Measurements from ENCODE around the gene ZNF641.

Gene ZNF641

DNA sequence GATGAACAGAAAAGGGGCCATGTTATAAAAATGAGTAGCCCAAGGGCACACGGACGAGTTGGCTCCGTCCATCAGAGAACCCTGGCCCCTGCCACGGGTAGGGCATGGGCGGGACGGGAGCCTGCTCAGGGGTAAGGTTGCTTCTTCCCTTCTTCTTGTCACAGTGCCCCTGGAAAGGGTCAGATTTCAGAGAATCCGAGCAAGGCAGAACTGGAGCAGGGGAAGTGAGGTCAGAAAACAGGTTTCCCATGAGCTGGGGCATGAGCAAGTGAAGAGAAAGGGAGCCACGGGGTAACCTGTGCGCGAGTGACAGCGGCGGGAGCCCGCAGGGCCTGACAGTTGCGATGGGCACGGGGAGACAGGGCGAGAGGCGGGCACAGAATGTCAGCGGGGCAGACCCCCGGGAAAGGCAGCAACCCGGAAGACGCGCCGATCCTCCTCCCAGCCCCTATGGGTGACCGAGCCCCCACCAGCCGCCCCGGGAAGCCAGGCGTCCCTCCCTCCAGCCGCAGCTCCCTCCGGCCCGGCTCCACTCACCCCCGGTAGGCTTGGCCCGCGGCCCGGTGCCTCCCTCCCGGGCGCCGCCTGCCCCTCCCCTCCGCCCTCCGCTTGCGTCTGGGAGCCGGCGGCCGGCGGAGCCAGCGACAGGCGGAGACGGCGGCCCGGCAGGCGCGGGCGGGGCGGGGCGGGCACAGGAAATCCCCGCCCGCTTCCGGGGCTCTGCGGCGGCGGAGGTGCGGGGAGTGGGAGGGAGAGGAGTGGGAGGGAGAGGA is at the start of gene ZNF641:
ZNF641 (minus strand) TSS at position 671 of the 773 bp plus-strand sequence. CDS start 2,829 bp downstream, outside the sequence.
- peak; percentile 86 to 88 for DNase-seq

GRCh38 chr12:48390026-48390425 is 39.3 kb upstream of the ZNF641 start:
- DNase-seq = no peak

DNA sequence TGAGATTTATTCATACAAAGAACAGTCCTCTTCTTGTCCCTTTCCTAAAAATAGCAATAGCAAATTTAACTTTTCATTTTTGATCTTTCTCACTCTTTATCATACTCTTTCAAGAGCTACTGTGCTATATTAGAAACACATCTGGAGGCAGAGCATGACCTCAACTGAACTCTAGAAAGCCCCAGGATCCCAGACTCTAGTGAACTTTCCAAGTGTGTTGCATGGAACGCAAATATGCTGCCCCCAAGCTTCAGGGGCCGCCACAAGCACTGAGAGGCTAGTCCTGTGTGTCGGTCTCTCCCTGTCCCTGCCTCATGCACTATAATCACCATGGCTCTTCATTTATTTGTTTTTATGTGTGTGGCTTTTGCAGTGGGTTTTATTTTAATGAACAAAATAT is 38.7 kb upstream of the ZNF641 start:
- DNase-seq = no peak

GRCh38 chr12:48388938-48389337 is 38.2 kb upstream of the ZNF641 start:
- DNase-seq = no peak

DNA sequence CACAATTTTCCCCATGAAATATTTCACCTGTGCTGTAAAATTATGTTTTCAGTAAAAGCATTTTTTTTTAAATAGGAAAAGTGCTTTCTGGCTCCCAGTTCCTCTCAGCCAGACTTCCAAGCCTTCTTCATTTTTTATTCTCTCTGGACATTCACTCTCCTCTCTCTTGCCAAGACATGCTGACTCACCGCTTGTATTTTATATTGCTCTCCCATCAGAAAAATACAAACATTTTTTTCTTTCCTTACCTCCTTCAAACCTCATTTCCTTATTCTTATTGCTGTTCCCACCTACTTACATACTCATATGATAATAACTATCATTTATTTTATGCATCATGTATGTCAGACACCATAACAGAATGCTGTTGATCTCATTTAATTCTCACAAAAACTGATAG is 37.7 kb upstream of the ZNF641 start:
- DNase-seq = no peak

DNA sequence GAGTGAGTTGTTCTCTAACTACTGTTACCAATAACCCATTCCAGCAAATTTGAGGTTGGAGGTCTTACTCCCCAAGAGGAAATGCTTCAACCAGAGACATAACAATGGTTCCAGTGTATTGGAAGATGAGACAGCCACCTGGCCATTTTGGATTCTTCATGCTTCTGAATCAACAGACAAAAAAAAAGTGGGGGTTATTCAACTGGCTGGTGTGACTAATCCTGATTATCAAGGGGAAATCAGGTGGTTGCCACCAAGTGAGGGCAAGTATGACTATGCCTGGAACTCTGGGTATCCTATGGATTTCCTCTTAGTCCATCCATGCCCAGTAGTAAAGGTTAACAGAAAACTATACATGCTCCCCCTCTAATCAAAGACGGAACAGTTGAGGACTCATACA is 29.9 kb upstream of the ZNF641 start:
- DNase-seq = no peak

DNA sequence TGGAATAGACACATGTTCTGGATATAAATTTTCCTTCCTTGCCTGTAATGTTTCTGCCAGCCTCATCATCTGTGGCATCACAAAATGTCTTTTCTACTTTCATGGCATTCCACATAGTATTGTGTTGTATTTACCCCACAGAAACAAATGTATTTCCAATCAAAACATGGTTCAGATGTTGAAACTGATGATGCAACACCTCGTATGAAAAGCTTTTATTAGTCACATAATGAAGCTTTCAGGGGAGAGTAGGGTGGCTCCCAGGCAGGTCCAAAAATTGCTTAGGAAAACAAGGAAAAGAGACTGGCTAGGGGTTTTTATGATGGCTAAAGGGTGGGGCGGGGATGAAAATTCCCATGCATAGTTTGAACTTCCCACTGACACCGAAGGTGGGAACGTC is 29.1 kb upstream of the ZNF641 start:
- no peak for DNase-seq

DNA sequence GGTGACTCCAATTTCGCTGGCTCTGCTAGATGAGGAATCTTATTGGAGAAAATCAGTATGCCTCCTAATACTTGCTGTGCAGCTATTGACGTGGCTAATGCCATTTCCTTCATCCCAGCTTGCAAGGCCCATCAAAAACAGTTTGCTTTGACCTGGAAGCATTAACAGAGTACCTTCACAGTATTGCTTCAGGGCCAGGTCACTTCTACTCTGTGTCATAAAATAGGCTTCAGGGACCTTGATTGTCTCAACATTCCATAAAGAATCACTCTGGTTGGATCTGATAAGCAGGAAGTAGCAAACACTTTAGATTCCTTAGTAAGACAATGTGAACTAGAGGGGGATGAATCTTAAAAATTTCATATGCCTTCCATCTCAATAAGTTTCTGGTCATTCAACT is 26.9 kb upstream of the ZNF641 start:
- DNase-seq = no peak

GRCh38 chr12:48374164-48374563 is 23.4 kb upstream of the ZNF641 start:
- no peak for DNase-seq

- no peak for DNase-seq
Measured at GRCh38 chr12:48366131-48366530, 15.4 kb upstream of the ZNF641 start.

DNA sequence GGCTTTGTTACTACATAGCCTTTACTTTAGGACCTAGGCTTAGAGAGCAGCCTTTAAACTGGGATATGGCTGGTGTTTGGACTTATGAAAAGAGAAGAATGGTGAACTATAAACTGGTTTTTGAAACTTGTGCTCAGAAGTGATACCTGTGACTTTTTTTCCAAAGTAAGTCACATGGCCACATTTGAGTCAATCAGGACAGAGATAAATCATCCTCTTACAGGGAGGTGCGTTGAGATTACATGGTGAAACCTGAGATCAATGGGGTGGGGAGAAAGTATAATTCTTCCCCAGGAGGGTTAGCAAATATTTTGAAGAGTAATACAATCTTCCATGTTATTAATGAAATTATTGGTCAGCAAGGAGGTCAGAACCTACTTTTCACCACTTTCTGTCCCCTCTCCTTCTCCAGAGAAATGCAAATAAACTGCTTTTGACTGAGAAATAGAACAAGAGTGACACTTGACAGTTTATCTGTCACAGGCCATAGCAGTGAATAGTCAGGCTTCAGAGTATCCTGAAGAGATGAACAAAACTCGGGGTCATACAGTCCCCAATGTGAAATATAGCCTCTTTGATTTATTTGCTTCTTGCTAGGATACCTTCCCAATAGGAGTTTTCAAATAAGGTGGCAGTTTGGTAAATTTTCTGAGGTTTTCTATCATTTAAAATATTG is 11.1 kb upstream of the ZNF641 start:
- no peak for DNase-seq

DNA sequence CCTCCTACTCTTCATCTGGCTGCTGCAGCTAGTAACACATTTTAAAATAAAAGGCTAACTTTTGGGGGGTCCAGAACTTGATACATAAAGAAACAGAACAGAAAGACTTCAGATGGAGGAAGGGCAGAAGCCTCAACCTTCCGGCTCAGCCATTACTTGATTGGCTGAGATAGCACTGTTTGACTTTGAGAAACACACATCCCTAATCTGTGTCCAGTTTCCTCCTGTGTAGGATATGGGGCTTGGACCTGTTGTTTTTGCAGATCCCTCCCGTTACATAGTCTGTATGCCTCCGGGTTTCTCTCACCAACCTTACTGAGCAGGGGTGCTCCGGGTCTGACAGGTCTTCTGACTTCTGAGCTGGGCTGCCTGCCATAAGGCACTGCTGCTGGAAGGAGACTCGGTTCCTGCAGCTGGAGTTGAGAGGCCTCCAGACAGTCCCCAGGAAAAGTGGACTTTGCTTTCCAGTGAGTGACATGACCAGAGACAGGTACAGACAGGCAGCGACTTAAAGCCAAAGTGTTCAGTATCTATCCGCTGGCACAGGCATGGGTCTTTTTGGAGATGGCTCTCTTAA is 8.3 kb upstream of the ZNF641 start:
- no peak for DNase-seq

DNA sequence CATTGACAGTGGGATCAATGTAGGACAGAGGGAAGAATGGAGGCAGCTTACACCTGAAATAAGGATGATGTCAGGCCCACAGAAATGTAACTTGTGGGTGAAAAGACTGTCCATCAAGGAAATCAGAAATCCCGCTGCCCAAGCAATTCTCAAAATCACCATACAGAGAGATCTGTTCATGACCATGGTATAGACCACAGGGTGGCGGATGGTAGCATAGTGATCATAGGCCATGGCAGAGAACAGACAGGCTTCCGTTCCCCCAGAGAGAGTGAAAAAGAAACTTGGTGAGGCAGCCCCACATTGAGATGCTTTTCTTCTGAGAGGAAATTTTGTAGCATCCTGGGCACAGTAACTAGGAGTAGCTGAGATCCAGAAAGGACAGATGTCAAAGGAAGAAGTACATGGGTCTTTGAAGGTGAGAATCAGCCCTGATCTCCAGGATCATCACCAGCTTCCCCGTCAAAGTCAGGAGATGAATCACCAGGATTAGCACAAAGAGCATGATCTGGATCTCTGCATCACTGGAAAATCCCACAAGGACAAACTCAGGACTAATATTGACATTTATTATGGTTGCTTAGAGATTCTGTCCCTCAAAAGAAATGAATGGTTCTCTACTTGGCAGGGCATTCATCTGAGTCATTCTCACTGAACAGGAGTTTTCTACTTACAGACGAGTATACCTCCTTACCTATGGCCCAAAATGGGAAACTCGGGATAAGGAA is 5.5 kb upstream of the ZNF641 start:
- no peak for DNase-seq

DNA sequence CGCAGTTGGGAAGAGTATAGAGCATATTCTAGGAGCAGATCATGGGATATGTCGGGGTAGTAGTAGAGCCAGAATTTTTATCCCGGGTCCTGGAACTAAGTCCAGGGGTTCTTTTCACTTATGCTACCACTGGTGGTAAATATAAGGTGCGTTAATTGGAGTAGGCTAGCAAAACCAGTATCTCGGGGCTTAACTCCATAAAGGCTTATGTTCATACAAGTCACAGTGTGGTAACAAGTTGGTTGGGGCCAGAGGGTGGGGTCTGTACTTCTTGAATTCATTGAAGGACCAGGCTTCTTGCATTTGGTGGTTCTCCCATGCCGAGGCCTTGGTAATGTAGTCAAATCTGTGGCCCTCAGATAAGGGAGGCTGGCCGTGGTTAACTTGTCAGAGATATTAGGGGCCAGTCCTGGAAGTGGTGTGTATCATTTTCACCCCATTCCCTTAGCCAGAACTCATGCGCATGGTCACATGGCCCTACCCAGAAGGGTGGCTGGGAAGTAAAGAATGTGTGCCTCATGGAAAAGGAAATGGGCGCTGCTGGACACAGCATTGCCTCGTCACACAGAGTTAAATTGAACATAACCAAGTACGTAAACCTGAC is 1.5 kb upstream of the ZNF641 start:
- DNase-seq = no peak

- DNase-seq = no peak
Measured at GRCh38 chr12:48351022-48351708, 446 bp upstream of the ZNF641 start.

DNA sequence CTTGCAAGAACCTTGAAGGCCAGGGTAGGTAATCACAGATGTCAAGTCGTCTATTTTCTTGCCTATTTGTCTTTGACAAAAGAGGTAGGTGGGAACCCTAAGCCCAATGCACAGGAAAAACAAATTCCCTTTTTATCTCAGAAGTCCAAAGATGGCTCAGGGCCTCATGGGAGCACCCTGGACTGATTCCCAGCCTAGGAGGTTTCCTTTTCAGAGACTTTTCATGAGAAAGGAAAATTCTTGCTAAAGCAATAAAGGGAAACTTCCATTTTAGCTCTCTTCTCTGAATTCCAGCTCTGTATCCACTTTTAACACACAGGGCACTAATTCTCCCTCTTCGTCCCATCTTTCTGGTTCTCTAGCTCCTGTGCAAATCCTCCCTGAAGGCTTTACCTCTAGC is 1.2 kb downstream of the ZNF641 start:
- DNase-seq = no peak

DNA sequence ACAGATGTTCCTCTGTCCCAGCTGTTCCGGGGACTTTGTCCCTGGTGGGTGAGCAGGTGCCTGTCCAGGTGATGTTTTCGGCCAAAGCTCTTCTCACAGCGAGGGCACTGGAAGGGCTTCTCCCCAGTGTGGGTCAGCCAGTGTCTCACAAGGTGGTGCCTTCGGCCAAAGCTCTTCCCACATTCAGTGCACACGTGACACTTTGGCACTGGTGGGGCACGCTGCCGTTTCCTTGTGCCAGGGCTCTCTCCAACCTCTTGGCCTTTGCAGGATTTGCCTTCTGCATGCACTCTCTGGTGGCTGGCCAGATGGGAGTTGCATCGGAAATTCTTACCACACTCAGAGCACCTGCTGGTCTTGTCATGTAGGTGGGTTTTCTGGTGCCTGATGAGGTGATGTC is 7.7 kb downstream of the ZNF641 start:
- no peak for DNase-seq

DNA sequence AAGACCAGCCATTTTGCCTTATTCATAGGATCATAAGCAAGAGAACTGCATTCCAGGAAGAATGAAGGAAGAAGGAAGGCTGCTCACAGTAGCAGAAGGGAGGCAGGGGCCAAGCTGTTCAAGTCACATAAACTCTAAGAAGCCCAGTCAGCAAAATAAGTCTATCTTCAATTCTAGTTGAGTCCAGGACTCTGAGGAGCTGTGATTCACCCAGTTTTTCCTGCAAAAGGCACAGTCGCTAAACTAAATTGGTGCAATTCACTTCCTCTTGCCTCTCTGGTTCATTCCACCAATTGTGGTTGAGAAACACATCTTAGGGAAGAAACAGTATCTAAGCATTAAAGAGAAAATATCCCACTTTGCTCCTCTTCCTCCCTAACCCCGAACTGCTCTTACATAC is 9.8 kb downstream of the ZNF641 start:
- no peak for DNase-seq

- no peak for DNase-seq
Measured at GRCh38 chr12:48339442-48340117, 11.1 kb downstream of the ZNF641 start.

- DNase-seq = no peak
Measured at GRCh38 chr12:48336564-48336963, 14.2 kb downstream of the ZNF641 start.

GRCh38 chr12:48336061-48336460 is 14.7 kb downstream of the ZNF641 start:
- no peak for DNase-seq

DNA sequence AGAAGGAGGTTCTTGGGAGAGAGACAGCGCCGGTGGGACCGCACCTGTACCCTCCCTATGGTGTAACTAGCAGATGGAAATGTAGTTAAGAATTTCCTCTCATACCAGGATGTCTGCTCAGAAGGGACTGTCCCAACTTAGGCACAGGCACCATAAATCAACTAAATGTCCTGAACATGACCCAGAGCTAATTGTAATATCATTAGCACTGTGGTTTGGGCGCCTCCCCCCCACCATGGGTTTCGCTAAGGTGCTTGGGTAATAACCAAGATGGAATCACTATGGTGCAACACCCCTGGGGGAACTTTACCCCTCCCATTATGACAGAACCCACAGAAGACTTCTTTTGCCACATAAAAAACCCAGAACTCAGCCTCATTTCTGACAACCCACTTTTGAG is 15.9 kb downstream of the ZNF641 start:
- DNase-seq = no peak

Measured in CD4-positive, alpha-beta T cell treated with Interleukin-1 beta for 1 hour (primary cell).